PC-9 (cell line): Measurements from ENCODE around the gene UIMC1. TPM values are rescaled to one million over a fixed set of nuclear protein-coding genes. Genes with fewer than 3 reads are reported as not detected.
"Not testable (repeated sequence)": the region's sequence is repeated elsewhere in the genome, so short reads cannot be mapped to it uniquely, and the experiment has no call there.

Source experiments
- BruUV-seq: library from RNA; stranded (reverse); fragments of 400-500 nt; replicated peaks from 2 replicates; lab custom pipeline; 2021; lab: Mats Ljungman, UMichigan
- CTCF ChIA-PET: fragments of 300-600 bp; sonication (Branson Sonifier 250); formaldehyde crosslinking; loops from one replicate; lab custom pipeline; 2022; ENCODE audit warnings: antibody characterized with exemption; lab: Charles Lee
- POLR2A ChIA-PET: fragments of 300-600 bp; sonication (Branson Sonifier 250); formaldehyde crosslinking; loops from one replicate; lab custom pipeline; 2022; ENCODE audit warnings: antibody characterized with exemption; ENCODE audit not compliant: unreplicated experiment; lab: Charles Lee
- DNase-seq, 2 experiments: peaks; one replicate each; pipeline versions ENCODE4 v3.0.0 to v3.0.0-alpha.2; 2015 to 2022; ENCODE audit warnings: mixed read lengths in 1 of 2
- H2AFZ ChIP-seq: fragments of 200-600 bp; sonication (generic); 2 replicates; pipeline ENCODE4 v1.8.1; 2017; ENCODE audit warnings: antibody characterized with exemption
- H3F3A ChIP-seq: fragments of 200-600 bp; sonication (generic); 2 replicates; pipeline ENCODE4 v1.8.1; 2017; ENCODE audit warnings: antibody characterized with exemption, mild to moderate bottlenecking, low read depth; ENCODE audit not compliant: insufficient read depth
- H3K27ac ChIP-seq: fragments of 200-600 bp; sonication (generic); 2 replicates; pipeline ENCODE4 v1.6.1; 2016; ENCODE audit warnings: mixed run types
- H3K27me3 ChIP-seq: fragments of 200-600 bp; sonication (generic); 2 replicates; pipeline ENCODE4 v1.6.1; 2016; ENCODE audit warnings: low read depth, mixed run types; ENCODE audit not compliant: insufficient read depth
- H3K36me3 ChIP-seq: fragments of 200-600 bp; sonication (generic); 2 replicates; pipeline ENCODE4 v1.6.1; 2016; ENCODE audit warnings: low read depth, mixed run types
- H3K4me1 ChIP-seq: fragments of 200-600 bp; sonication (generic); replicated peaks from 2 replicates; pipeline ENCODE4 v1.6.1; 2016; ENCODE audit warnings: mixed run types; ENCODE audit not compliant: insufficient read depth
- H3K4me2 ChIP-seq: fragments of 200-600 bp; sonication (generic); 2 replicates; pipeline ENCODE4 v1.6.1; 2017; ENCODE audit warnings: mixed run types
- H3K4me3 ChIP-seq: fragments of 200-600 bp; sonication (generic); 2 replicates; pipeline ENCODE4 v1.6.1; 2016; ENCODE audit warnings: mixed run types
- H3K79me2 ChIP-seq: fragments of 200-600 bp; sonication (generic); 2 replicates; pipeline ENCODE4 v1.6.1; 2017; ENCODE audit warnings: low read depth, mixed run types
- H3K9me2 ChIP-seq: fragments of 200-600 bp; sonication (generic); 2 replicates; pipeline ENCODE4 v1.8.1; 2017; ENCODE audit warnings: mild to moderate bottlenecking; ENCODE audit not compliant: insufficient read depth
- H3K9me3 ChIP-seq: fragments of 200-600 bp; sonication (generic); 2 replicates; pipeline ENCODE4 v1.8.1; 2016; ENCODE audit warnings: low read depth; ENCODE audit not compliant: insufficient read depth
- H4K20me1 ChIP-seq: fragments of 200-600 bp; sonication (generic); 2 replicates; pipeline ENCODE4 v1.8.1; 2017; ENCODE audit not compliant: insufficient read depth
- CTCF ChIP-seq: fragments of 200-600 bp; sonication (generic); conservative IDR thresholded peaks from 2 replicates; pipeline ENCODE4 v1.6.1; 2017; ENCODE audit warnings: mixed run types, antibody characterized with exemption, mild to moderate bottlenecking, moderate library complexity
- EZH2 ChIP-seq: fragments of 200-600 bp; sonication (generic); IDR thresholded peaks from 2 replicates; pipeline ENCODE4 v1.8.0; 2017; ENCODE audit warnings: antibody characterized with exemption, low read depth
- intact Hi-C: fragments of 100-400 bp; cut with micrococcal nuclease; formaldehyde crosslinking; loops from one replicate; pipeline ENCODE4 v1.10.0; 2022; ENCODE audit not compliant: unreplicated experiment
- total RNA-seq: library from RNA; stranded (reverse); gene quantifications from 2 replicates; pipeline ENCODE4 v1.2.3, GENCODE V29; 2021

Gene UIMC1
- total RNA-seq, 1 experiment from 2014 or later = 48.3 TPM

- Histone ChIP-seq H3K79me2 (peaks cover 76% of the 10 kb centered on the region), H3K4me2 (no peak overlapping the region), H3K36me3 (0 out of 2 replicates have a peak, but pooled peaks cover 3% of the 10 kb centered on the region), H3K9me2 (no peaks in the 10 kb centered on the region), H3F3A (no peaks in the 10 kb centered on the region), H4K20me1 (peaks cover 4% of the 10 kb centered on the region; the same call in 1 of the 2 replicates), H3K27ac (no peak overlapping the region), H3K9me3 (no peaks in the 10 kb centered on the region), H3K4me1 (no peaks in the 10 kb centered on the region), H3K4me3 (no peak overlapping the region), H2AFZ (no peak overlapping the region), H3K27me3 (no peaks in the 10 kb centered on the region)
- ChIA-PET POLR2A (no interaction called here), CTCF (no interaction called here)
- intact Hi-C loops = no loop called here
- no TSS peak for BruUV-seq
- TF ChIP-seq CTCF (no peak), EZH2 (no peak)
- no peak for DNase-seq
Measured at GRCh38 chr5:176987583-176987982, 19.0 kb downstream of the UIMC1 start.

GRCh38 chr5:176986280-176986679 is 20.3 kb downstream of the UIMC1 start:
- CTCF ChIA-PET = interaction anchor here (0.6 kb wide), 1 partner anchor 326 kb away, joined by 4 read pairs; no protein-coding TSS in a partner anchor

GRCh38 chr5:176985516-176985915 is 21.1 kb downstream of the UIMC1 start:
- H3K4me2 ChIP-seq = no peak overlapping the region
- no peak for TF ChIP-seq CTCF
- no peak for TF ChIP-seq EZH2
- H2AFZ ChIP-seq = no peak overlapping the region
- H3K36me3 ChIP-seq = peaks cover 6% of the 10 kb centered on the region; the same call in 1 of the 2 replicates
- no peaks in the 10 kb centered on the region for H3K9me3 ChIP-seq
- DNase-seq = no peak
- H3F3A ChIP-seq = peaks cover 3% of the 10 kb centered on the region; the same call in 1 of the 2 replicates
- intact Hi-C loops = no loop called here
- no peak overlapping the region for H3K27ac ChIP-seq
- no peaks in the 10 kb centered on the region for H3K4me1 ChIP-seq
- H3K9me2 ChIP-seq = no peaks in the 10 kb centered on the region
- H3K79me2 ChIP-seq = peaks cover 62% of the 10 kb centered on the region
- POLR2A ChIA-PET = interaction anchor here (0.7 kb wide), 1 partner anchor 226 kb away, joined by 7 read pairs; no protein-coding TSS in a partner anchor
- peaks cover 4% of the 10 kb centered on the region; the same call in 1 of the 2 replicates for H4K20me1 ChIP-seq
- CTCF ChIA-PET = no interaction called here
- no TSS peak for BruUV-seq
- no peak overlapping the region for H3K4me3 ChIP-seq
- no peaks in the 10 kb centered on the region for H3K27me3 ChIP-seq

More at GRCh38 chr5:176986280-176986679, 20.3 kb downstream of the UIMC1 start:
- Histone ChIP-seq H3K4me3 (no peak overlapping the region), H3F3A (no peaks in the 10 kb centered on the region), H3K27me3 (no peaks in the 10 kb centered on the region), H3K79me2 (peaks cover 70% of the 10 kb centered on the region), H3K9me2 (no peaks in the 10 kb centered on the region), H2AFZ (no peak overlapping the region), H4K20me1 (peaks cover 4% of the 10 kb centered on the region; the same call in 1 of the 2 replicates), H3K27ac (no peak overlapping the region), H3K4me2 (no peak overlapping the region), H3K9me3 (no peaks in the 10 kb centered on the region), H3K36me3 (peaks cover 6% of the 10 kb centered on the region; the same call in 1 of the 2 replicates), H3K4me1 (no peaks in the 10 kb centered on the region)
- POLR2A ChIA-PET = interaction anchor here (0.6 to 0.7 kb wide), 2 partner anchors 227 to 1459 kb away, joined by 4 to 7 read pairs; no protein-coding TSS in a partner anchor
- TF ChIP-seq EZH2 (no peak), CTCF (no peak)
- intact Hi-C loops = no loop called here
- no TSS peak for BruUV-seq
- DNase-seq = no peak

- H3K9me2 ChIP-seq, H3F3A ChIP-seq, H3K9me3 ChIP-seq, H3K27me3 ChIP-seq, CTCF ChIA-PET, H2AFZ ChIP-seq, H3K4me3 ChIP-seq, H4K20me1 ChIP-seq, BruUV-seq, H3K4me1 ChIP-seq, POLR2A ChIA-PET, H3K4me2 ChIP-seq, H3K27ac ChIP-seq, DNase-seq, intact Hi-C loops: not testable (repeated sequence)
- Histone ChIP-seq H3K36me3 (peaks cover 12% of the 10 kb centered on the region), H3K79me2 (peaks cover 52% of the 10 kb centered on the region)
Measured at GRCh38 chr5:176984176-176984575, 22.4 kb downstream of the UIMC1 start.

- Histone ChIP-seq H3K36me3 (peaks cover 12% of the 10 kb centered on the region), H3K79me2 (peaks cover 46% of the 10 kb centered on the region)
- CTCF ChIA-PET, H3K27me3 ChIP-seq, DNase-seq, H3K27ac ChIP-seq, H3K4me3 ChIP-seq, H3F3A ChIP-seq, BruUV-seq, H2AFZ ChIP-seq, POLR2A ChIA-PET, H3K9me3 ChIP-seq, intact Hi-C loops, H3K4me1 ChIP-seq, H4K20me1 ChIP-seq, H3K9me2 ChIP-seq, H3K4me2 ChIP-seq: not testable (repeated sequence)
Measured at GRCh38 chr5:176983593-176983992, 23.0 kb downstream of the UIMC1 start.
